ENCODE data around the gene GSTM5. TPM values are rescaled to one million over a fixed set of nuclear protein-coding genes. Genes with fewer than 3 reads are reported as not detected.

GSTM5 gene
- total RNA-seq, 1 donor from 2014 or later: 0.04 TPM

DNA sequence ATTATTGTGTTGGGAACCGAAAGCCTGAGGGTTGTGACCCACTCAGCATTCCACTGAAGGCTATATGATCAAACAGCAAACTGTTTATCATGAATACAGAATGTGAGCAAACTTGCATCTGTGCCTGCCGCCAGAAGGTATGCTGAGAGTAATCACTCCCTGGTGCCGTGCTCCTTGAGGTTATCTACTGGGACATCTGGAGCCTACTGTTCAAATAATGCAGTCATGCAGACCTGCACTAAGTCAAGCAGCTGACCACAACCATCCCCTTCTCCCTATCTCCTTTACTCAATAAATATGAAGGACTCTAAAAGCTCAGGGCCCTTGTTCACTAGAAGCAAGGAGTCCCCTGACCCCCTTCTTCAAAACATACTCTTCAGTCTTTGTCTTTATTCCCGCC lies 13.5 kb downstream of the GSTM5 start:
- Mint-ChIP-seq H3K4me1 (no peaks in the 10 kb centered on the region), H3K27ac (no peak overlapping the region), H3K27me3 (peaks cover 8% of the 10 kb centered on the region), H3K4me3 (no peak overlapping the region), H3K9me3 (no peaks in the 10 kb centered on the region), H3K36me3 (ENCODE audit: low read depth) (no peaks in the 10 kb centered on the region)
- POLR2A ChIA-PET: no interaction called here
- TF ChIP-seq, protein P1, sequence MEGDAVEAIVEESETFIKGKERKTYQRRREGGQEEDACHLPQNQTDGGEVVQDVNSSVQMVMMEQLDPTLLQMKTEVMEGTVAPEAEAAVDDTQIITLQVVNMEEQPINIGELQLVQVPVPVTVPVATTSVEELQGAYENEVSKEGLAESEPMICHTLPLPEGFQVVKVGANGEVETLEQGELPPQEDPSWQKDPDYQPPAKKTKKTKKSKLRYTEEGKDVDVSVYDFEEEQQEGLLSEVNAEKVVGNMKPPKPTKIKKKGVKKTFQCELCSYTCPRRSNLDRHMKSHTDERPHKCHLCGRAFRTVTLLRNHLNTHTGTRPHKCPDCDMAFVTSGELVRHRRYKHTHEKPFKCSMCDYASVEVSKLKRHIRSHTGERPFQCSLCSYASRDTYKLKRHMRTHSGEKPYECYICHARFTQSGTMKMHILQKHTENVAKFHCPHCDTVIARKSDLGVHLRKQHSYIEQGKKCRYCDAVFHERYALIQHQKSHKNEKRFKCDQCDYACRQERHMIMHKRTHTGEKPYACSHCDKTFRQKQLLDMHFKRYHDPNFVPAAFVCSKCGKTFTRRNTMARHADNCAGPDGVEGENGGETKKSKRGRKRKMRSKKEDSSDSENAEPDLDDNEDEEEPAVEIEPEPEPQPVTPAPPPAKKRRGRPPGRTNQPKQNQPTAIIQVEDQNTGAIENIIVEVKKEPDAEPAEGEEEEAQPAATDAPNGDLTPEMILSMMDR (IDR thresholded peaks at IDR 0.05): no peak
- CTCF ChIA-PET: no interaction called here
- no peak for DNase-seq
- intact Hi-C loops (cut with micrococcal nuclease): no loop called here
- no peak for ATAC-seq (ENCODE audit: low read depth)

DNA sequence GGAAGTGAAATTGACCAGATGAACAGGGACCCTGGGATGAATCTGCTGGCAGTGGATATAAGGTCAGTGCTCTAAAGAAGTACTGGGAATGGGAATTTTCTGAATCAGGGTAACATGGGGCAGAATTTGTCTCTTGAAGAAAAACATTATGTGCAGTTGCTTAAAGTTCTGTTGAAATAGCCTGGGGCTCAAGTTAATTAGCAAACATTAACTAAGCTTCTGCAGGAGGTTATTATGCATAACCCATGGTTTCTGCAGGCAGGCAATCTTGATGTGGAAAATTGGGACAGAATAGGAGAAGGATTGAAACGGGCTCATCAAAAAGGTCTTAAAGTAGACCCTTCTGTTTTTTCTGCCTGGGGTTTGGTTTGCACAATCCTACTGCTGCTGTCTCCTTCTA lies 14.0 kb downstream of the GSTM5 start:
- Mint-ChIP-seq H3K9me3 (no peaks in the 10 kb centered on the region), H3K4me1 (no peaks in the 10 kb centered on the region), H3K27ac (no peak overlapping the region), H3K4me3 (no peak overlapping the region), H3K36me3 (ENCODE audit: low read depth) (no peaks in the 10 kb centered on the region), H3K27me3 (peaks cover 8% of the 10 kb centered on the region)
- DNase-seq (no peak), ATAC-seq (ENCODE audit: low read depth) (no peak)
- ChIA-PET POLR2A (no interaction called here), CTCF (no interaction called here)
- intact Hi-C loops (cut with micrococcal nuclease): no loop called here
- TF ChIP-seq, protein P1 (IDR thresholded peaks at IDR 0.05): no peak

DNA sequence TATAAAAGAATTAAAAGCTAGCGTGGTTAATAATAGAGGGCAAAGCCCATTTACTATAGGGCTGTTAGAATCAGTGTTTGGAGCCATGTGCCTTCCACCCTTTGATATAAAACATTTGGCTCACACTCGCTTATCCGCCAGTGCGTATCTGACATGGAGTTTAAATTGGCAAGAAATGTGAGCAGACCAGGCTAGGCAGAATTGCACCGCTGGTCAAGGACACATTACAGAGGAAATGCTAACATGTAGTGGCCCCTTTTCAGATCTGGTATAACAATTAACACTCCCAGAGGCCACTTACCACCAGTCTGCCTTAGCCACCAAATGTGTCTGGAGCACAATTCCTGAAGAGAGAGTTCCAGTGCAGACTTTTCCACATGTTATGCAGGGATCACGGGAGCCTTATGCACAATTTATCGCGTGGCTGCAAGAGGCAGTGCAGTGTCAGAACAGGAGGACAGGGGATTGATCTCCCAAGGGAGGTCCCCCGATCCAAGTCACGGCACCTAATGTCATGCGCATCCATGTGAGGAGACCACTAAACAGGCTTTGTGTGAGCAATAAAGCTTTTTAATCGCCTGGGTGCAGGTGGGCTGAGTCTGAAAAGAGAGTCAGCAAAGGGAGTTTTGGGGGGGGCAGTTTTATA lies 14.8 kb downstream of the GSTM5 start:
- POLR2A ChIA-PET: no interaction called here
- intact Hi-C loops (cut with micrococcal nuclease): no loop called here
- Mint-ChIP-seq H3K36me3 (ENCODE audit: low read depth) (no peaks in the 10 kb centered on the region), H3K9me3 (no peaks in the 10 kb centered on the region), H3K4me3 (no peak overlapping the region), H3K27ac (no peak overlapping the region), H3K27me3 (peaks cover 12% of the 10 kb centered on the region), H3K4me1 (no peaks in the 10 kb centered on the region)
- ATAC-seq (ENCODE audit: low read depth): no peak
- DNase-seq: no peak
- TF ChIP-seq, protein P1 (IDR thresholded peaks at IDR 0.05): no peak
- CTCF ChIA-PET: no interaction called here

DNA sequence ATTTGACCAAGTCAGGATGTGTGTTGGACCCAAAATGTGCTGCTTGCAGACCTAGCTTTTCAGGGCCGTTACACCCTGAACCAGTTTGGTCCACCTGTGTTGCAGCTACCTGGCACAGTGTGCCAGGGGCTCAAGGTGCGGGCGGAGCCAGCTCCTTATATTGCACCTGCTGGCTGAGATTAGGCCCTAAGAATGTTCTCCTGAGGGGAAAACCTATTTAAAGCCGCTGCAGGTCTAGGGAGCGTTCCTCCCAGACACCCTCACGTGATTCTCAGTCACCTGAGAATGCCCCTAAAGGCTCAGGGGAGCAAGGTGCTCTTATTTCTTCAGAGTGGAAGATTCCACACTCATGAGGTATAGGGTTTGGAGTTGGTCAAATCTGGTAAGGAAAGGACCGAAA lies 16.8 kb downstream of the GSTM5 start:
- no peaks in the 10 kb centered on the region for H3K9me3 Mint-ChIP-seq
- intact Hi-C loops (cut with micrococcal nuclease): no loop called here
- ATAC-seq (ENCODE audit: low read depth): no peak
- H3K27me3 Mint-ChIP-seq: peaks cover 9% of the 10 kb centered on the region
- H3K27ac Mint-ChIP-seq: no peak overlapping the region
- no peak for DNase-seq
- CTCF ChIA-PET: no interaction called here
- no peak overlapping the region for H3K4me3 Mint-ChIP-seq
- H3K36me3 Mint-ChIP-seq (ENCODE audit: low read depth): no peaks in the 10 kb centered on the region
- TF ChIP-seq, protein P1 (IDR thresholded peaks at IDR 0.05): no peak
- POLR2A ChIA-PET: no interaction called here
- H3K4me1 Mint-ChIP-seq: no peaks in the 10 kb centered on the region

DNA sequence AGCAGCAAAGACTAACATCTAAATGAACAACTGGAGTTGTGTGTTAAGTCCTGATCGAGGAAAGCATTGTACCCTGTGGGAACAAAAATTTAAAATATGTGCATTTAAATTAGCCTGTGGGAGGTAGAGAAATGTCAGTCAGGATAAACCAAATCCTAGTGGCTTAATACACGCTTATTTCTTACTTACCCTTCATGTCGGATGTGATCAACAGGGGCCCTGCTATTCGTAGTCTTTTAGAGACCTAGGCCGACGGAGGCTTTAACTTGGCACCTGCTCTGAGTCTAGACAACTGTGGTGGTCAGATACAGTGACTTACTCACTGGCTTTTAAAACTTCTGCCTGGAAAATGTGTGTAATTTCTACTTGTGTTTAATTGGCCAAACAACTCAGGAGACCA lies 18.6 kb downstream of the GSTM5 start:
- CTCF ChIA-PET: no interaction called here
- Mint-ChIP-seq H3K27me3 (peaks cover 6% of the 10 kb centered on the region), H3K9me3 (no peaks in the 10 kb centered on the region), H3K4me3 (no peak overlapping the region), H3K4me1 (no peaks in the 10 kb centered on the region), H3K36me3 (ENCODE audit: low read depth) (no peaks in the 10 kb centered on the region), H3K27ac (no peak overlapping the region)
- TF ChIP-seq, protein P1 (IDR thresholded peaks at IDR 0.05): no peak
- no peak for ATAC-seq (ENCODE audit: low read depth)
- intact Hi-C loops (cut with micrococcal nuclease): no loop called here
- no peak for DNase-seq
- POLR2A ChIA-PET: no interaction called here

All from activated B cell treated with CpG ODN at 0.5 μM for 24 hours (primary cell).